PC-9 (cell line): ENCODE data around the gene MAGEA9. TPM values are rescaled to one million over a fixed set of nuclear protein-coding genes. Genes with fewer than 3 reads are reported as not detected.

Source experiments
- BruUV-seq: library from RNA; stranded (reverse); fragments of 400-500 nt; replicated peaks from 2 replicates; lab custom pipeline; 2021; lab: Mats Ljungman, UMichigan
- CTCF ChIA-PET: fragments of 300-600 bp; sonication (Branson Sonifier 250); formaldehyde crosslinking; loops from one replicate; lab custom pipeline; 2022; ENCODE audit warnings: antibody characterized with exemption; lab: Charles Lee
- POLR2A ChIA-PET: fragments of 300-600 bp; sonication (Branson Sonifier 250); formaldehyde crosslinking; loops from one replicate; lab custom pipeline; 2022; ENCODE audit warnings: antibody characterized with exemption; ENCODE audit not compliant: unreplicated experiment; lab: Charles Lee
- DNase-seq, 2 experiments: peaks; one replicate each; pipeline versions ENCODE4 v3.0.0 to v3.0.0-alpha.2; 2015 to 2022; ENCODE audit warnings: mixed read lengths in 1 of 2
- H2AFZ ChIP-seq: fragments of 200-600 bp; sonication (generic); 2 replicates; pipeline ENCODE4 v1.8.1; 2017; ENCODE audit warnings: antibody characterized with exemption
- H3F3A ChIP-seq: fragments of 200-600 bp; sonication (generic); 2 replicates; pipeline ENCODE4 v1.8.1; 2017; ENCODE audit warnings: antibody characterized with exemption, mild to moderate bottlenecking, low read depth; ENCODE audit not compliant: insufficient read depth
- H3K27ac ChIP-seq: fragments of 200-600 bp; sonication (generic); 2 replicates; pipeline ENCODE4 v1.6.1; 2016; ENCODE audit warnings: mixed run types
- H3K27me3 ChIP-seq: fragments of 200-600 bp; sonication (generic); 2 replicates; pipeline ENCODE4 v1.6.1; 2016; ENCODE audit warnings: low read depth, mixed run types; ENCODE audit not compliant: insufficient read depth
- H3K36me3 ChIP-seq: fragments of 200-600 bp; sonication (generic); 2 replicates; pipeline ENCODE4 v1.6.1; 2016; ENCODE audit warnings: low read depth, mixed run types
- H3K4me1 ChIP-seq: fragments of 200-600 bp; sonication (generic); replicated peaks from 2 replicates; pipeline ENCODE4 v1.6.1; 2016; ENCODE audit warnings: mixed run types; ENCODE audit not compliant: insufficient read depth
- H3K4me2 ChIP-seq: fragments of 200-600 bp; sonication (generic); 2 replicates; pipeline ENCODE4 v1.6.1; 2017; ENCODE audit warnings: mixed run types
- H3K4me3 ChIP-seq: fragments of 200-600 bp; sonication (generic); 2 replicates; pipeline ENCODE4 v1.6.1; 2016; ENCODE audit warnings: mixed run types
- H3K79me2 ChIP-seq: fragments of 200-600 bp; sonication (generic); 2 replicates; pipeline ENCODE4 v1.6.1; 2017; ENCODE audit warnings: low read depth, mixed run types
- H3K9me2 ChIP-seq: fragments of 200-600 bp; sonication (generic); 2 replicates; pipeline ENCODE4 v1.8.1; 2017; ENCODE audit warnings: mild to moderate bottlenecking; ENCODE audit not compliant: insufficient read depth
- H3K9me3 ChIP-seq: fragments of 200-600 bp; sonication (generic); 2 replicates; pipeline ENCODE4 v1.8.1; 2016; ENCODE audit warnings: low read depth; ENCODE audit not compliant: insufficient read depth
- H4K20me1 ChIP-seq: fragments of 200-600 bp; sonication (generic); 2 replicates; pipeline ENCODE4 v1.8.1; 2017; ENCODE audit not compliant: insufficient read depth
- EZH2 ChIP-seq: fragments of 200-600 bp; sonication (generic); IDR thresholded peaks from 2 replicates; pipeline ENCODE4 v1.8.0; 2017; ENCODE audit warnings: antibody characterized with exemption, low read depth
- intact Hi-C: fragments of 100-400 bp; cut with micrococcal nuclease; formaldehyde crosslinking; loops from one replicate; pipeline ENCODE4 v1.10.0; 2022; ENCODE audit not compliant: unreplicated experiment
- total RNA-seq: library from RNA; stranded (reverse); gene quantifications from 2 replicates; pipeline ENCODE4 v1.2.3, GENCODE V29; 2021
- TF ChIP-seq, protein P1 (sequence below): fragments of 200-600 bp; sonication (generic); conservative IDR thresholded peaks from 2 replicates; pipeline ENCODE4 v1.6.1; 2017; ENCODE audit warnings: mixed run types, antibody characterized with exemption, mild to moderate bottlenecking, moderate library complexity

Gene MAGEA9
- total RNA-seq, 1 experiment from 2014 or later = not detected

- CTCF ChIA-PET = no interaction called here
- Histone ChIP-seq H3K9me2 (no peaks in the 10 kb centered on the region), H3K4me2 (no peak overlapping the region), H3K79me2 (no peaks in the 10 kb centered on the region), H3K36me3 (no peaks in the 10 kb centered on the region), H2AFZ (no peak overlapping the region), H3K27ac (no peak overlapping the region), H3F3A (no peaks in the 10 kb centered on the region), H3K4me3 (no peak overlapping the region), H3K27me3 (peaks cover 53% of the 10 kb centered on the region; the same call in 1 of the 2 replicates), H4K20me1 (no peaks in the 10 kb centered on the region), H3K9me3 (no peaks in the 10 kb centered on the region), H3K4me1 (no peaks in the 10 kb centered on the region)
- no TSS peak for BruUV-seq
- TF ChIP-seq, protein P1, sequence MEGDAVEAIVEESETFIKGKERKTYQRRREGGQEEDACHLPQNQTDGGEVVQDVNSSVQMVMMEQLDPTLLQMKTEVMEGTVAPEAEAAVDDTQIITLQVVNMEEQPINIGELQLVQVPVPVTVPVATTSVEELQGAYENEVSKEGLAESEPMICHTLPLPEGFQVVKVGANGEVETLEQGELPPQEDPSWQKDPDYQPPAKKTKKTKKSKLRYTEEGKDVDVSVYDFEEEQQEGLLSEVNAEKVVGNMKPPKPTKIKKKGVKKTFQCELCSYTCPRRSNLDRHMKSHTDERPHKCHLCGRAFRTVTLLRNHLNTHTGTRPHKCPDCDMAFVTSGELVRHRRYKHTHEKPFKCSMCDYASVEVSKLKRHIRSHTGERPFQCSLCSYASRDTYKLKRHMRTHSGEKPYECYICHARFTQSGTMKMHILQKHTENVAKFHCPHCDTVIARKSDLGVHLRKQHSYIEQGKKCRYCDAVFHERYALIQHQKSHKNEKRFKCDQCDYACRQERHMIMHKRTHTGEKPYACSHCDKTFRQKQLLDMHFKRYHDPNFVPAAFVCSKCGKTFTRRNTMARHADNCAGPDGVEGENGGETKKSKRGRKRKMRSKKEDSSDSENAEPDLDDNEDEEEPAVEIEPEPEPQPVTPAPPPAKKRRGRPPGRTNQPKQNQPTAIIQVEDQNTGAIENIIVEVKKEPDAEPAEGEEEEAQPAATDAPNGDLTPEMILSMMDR = no peak
- TF ChIP-seq EZH2 = no peak
- intact Hi-C loops = no loop called here
- no peak for DNase-seq
- POLR2A ChIA-PET = no interaction called here
Observed at GRCh38 chrX:149804102-149804501, 22.4 kb downstream of the MAGEA9 start.

- DNase-seq = no peak
- CTCF ChIA-PET = no interaction called here
- Histone ChIP-seq H3K27me3 (peaks cover 33% of the 10 kb centered on the region; the same call in 1 of the 2 replicates), H3K36me3 (no peaks in the 10 kb centered on the region), H3K9me3 (no peaks in the 10 kb centered on the region), H4K20me1 (no peaks in the 10 kb centered on the region), H3F3A (no peaks in the 10 kb centered on the region), H2AFZ (no peak overlapping the region), H3K4me2 (no peak overlapping the region), H3K79me2 (no peaks in the 10 kb centered on the region), H3K27ac (no peak overlapping the region), H3K4me3 (no peak overlapping the region), H3K9me2 (no peaks in the 10 kb centered on the region), H3K4me1 (no peaks in the 10 kb centered on the region)
- no peak for TF ChIP-seq EZH2
- TF ChIP-seq, protein P1 = no peak
- BruUV-seq = no TSS peak
- intact Hi-C loops = no loop called here
- POLR2A ChIA-PET = interaction anchor here (0.9 kb wide), 1 partner anchor 70 kb away, joined by 5 read pairs; no protein-coding TSS in a partner anchor
Observed at GRCh38 chrX:149807747-149808458, 26.2 kb downstream of the MAGEA9 start.

DNA sequence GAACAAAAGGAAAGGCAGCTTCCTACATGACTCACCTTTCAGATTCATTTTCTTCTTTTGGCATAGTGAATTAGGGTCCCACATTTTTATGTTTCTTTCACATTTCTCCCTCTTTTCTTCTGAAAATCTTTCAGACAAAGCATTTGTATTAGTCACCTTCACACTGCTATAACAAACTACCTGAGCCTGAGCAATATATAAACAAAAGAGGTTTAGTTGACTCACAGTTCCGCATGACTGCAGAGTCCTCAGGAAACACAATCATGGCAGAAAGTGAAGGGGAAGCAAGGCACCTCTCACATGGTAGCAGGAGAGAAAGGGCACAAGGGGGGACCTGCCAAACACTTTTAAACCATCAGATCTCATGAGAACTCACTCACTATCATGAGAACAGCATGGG, 36.9 kb downstream of the MAGEA9 start:
- H3K27me3 ChIP-seq = peaks cover 46% of the 10 kb centered on the region
- POLR2A ChIA-PET = no interaction called here
- H3F3A ChIP-seq = no peaks in the 10 kb centered on the region
- intact Hi-C loops = no loop called here
- BruUV-seq = no TSS peak
- no peak overlapping the region for H2AFZ ChIP-seq
- H3K4me2 ChIP-seq = no peak overlapping the region
- DNase-seq = no peak
- H3K9me3 ChIP-seq = no peaks in the 10 kb centered on the region; the same call in 1 of the 2 replicates
- no peak for TF ChIP-seq EZH2
- TF ChIP-seq, protein P1 = no peak
- no peaks in the 10 kb centered on the region for H3K9me2 ChIP-seq
- H3K36me3 ChIP-seq = no peaks in the 10 kb centered on the region
- no peaks in the 10 kb centered on the region for H3K4me1 ChIP-seq
- no peak overlapping the region for H3K4me3 ChIP-seq
- no peaks in the 10 kb centered on the region for H4K20me1 ChIP-seq
- H3K79me2 ChIP-seq = no peaks in the 10 kb centered on the region
- H3K27ac ChIP-seq = no peak overlapping the region
- CTCF ChIA-PET = no interaction called here
